SH-SY5Y (cell line): ENCODE results near the gene SLC25A4.

Experiments
- GATA2 ChIP-seq: IDR thresholded peaks from 2 replicates; pipeline ENCODE4 v1.6.1; 2011; ENCODE audit warnings: mild to moderate bottlenecking, low read depth, low read length
- GATA3 ChIP-seq: IDR thresholded peaks from 2 replicates; pipeline ENCODE4 v1.6.1; 2011; ENCODE audit warnings: low read depth, mild to moderate bottlenecking, low read length, moderate library complexity

- no peak for TF ChIP-seq GATA2
- no peak for TF ChIP-seq GATA3
Observed at GRCh38 chr4:185151296-185151695, 8.2 kb downstream of the SLC25A4 start.
